HG02759 (cell line): ENCODE data around the gene ZNF607.
"Not testable (repeated sequence)": the region's sequence is repeated elsewhere in the genome, so short reads cannot be mapped to it uniquely, and the experiment has no call there.

ENCODE experiments used
- ATAC-seq: cut with Tn5 transposase; IDR thresholded peaks from one replicate; pipeline ENCODE4 v1.9.1; 2021; ENCODE audit warnings: mild to moderate bottlenecking, moderate library complexity; ENCODE audit not compliant: unreplicated experiment

The ZNF607 gene

DNA sequence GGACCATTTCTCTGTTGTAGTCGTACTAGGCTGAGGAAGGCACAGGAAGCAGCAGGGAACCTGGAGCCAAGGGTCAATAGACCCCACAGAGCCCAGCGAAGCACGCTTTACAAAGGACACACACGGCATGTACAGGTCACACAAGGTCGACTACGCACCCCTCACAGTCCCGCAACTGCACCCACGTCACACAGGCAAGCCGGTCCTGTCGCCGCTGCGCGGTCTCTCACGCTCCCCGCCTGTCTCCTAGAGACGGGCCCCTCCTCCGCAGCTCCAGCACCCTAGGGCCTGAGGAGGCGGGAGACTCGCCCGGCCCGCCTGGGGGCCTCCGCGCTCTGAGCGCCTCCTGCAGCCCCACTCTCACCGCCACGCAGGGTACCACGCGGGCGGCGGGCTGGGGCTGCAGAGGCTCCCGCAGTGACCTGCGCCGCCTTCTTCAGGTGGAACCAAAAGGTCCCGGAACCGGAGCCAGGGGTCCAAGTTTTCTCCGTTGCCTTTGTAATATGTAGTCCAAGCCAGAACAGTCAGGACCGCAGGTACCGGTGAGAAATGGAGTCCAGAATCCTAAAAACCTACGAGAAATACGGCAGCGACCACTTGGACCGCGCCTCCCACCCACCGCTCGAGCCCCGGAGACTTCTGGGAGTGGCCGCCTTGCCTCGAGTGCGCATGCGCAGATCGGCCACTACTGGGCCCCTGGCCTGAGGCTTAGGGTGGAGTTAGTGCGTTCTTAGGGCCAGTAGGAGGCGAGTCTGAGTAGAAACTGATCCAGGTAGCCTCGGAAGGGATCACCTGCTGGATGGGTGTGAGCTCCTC, at the start of gene ZNF607:
Gene ZNF607 (minus strand): TSS at position 651 of the 816 bp plus-strand sequence. CDS start 8,143 bp downstream, outside the sequence.
- peak; percentile 97 for ATAC-seq

DNA sequence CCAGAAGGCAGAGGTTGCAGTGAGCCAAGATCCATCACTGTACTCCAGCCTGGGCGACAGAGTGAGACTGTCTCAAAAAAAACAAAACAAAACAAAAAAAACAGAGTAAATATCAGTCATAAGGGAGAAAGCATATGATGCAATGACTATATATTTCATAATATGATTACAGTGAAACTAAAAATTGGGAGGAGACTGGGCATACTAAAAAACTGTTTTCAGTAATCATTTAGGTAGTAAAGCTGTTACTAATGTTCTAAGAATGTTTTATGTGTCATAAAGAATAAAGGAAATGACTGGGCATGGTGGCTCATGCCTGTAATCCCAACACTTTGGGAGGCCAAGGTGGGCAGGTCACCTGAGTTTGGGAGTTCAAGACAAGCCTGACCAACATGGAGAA, 43.9 kb upstream of the ZNF607 start:
- no peak for ATAC-seq

DNA sequence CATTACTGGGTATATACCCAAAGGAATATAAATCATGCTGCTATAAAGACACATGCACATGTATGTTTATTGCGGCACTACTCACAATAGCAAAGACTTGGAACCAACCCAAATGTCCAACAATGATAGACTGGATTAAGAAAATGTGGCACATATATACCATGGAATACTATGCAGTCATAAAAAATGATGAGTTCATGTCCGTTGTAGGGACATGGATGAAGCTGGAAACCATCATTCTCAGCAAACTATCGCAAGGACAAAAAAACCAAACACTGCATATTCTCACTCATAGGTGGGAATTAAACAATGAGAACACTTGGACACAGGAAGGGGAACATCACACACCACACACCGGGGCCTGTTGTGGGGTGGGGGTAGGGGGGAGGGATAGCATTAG, 38.1 kb upstream of the ZNF607 start:
- not testable (repeated sequence) for ATAC-seq

DNA sequence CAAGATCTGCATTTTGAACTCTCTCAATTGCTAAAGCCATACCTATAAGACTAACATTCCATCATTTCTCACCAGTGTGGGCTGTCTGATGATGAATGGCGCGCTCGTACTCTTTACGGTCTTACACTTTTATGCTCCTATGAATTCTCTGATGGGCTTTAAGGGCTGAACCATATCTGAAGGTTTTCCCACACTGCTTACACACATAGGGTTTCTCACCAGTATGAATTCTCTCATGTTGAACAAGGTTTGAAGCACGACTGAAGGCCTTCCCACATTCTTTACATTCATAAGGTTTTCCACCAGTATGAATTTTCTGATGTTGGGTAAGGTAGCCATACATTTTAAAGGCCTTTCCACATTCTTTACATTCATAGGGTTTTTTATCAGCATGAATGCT, 18.8 kb upstream of the ZNF607 start:
- ATAC-seq, result no peak

- no peak for ATAC-seq
Observed at GRCh38 chr19:37725181-37725580, 5.6 kb upstream of the ZNF607 start.

DNA sequence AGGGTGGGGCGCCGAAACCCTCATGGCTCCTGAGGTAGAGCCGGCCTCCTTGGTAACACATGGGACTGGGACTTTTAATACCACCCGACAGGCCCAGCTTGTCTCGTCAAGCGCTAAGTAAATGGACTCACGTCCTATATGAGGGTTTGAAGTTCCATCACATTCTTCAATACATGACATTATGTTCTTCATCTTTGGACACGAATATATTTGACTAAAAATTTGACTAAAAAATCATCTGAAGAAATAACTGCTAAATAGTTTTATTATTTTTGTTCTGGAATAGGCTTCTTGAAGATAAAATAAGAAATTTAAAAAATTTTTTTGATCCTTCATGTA, 335 bp upstream of the ZNF607 start:
- ATAC-seq, result no peak

GRCh38 chr19:37718304-37718703, 1.3 kb downstream of the ZNF607 start:
- no peak for ATAC-seq

DNA sequence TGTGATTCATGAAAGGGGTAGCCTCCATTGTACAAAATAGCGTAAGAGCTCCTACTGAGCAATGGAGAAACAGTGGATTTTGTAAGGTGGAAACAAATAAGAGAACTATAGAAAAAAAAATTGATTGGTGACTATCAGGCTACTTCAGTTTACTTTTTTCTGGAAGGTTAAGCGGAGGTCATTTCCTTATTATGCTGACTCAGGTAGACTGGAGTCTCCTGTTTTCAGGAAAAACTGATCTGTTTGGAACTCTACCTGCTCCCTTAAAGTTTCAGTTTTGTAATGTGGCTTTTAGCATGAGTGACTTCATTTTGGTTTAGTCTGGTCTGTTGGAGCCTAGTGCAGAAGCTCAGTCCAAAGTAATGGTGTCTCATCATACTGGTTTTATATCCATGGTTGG, 3.4 kb downstream of the ZNF607 start:
- ATAC-seq, result no peak

DNA sequence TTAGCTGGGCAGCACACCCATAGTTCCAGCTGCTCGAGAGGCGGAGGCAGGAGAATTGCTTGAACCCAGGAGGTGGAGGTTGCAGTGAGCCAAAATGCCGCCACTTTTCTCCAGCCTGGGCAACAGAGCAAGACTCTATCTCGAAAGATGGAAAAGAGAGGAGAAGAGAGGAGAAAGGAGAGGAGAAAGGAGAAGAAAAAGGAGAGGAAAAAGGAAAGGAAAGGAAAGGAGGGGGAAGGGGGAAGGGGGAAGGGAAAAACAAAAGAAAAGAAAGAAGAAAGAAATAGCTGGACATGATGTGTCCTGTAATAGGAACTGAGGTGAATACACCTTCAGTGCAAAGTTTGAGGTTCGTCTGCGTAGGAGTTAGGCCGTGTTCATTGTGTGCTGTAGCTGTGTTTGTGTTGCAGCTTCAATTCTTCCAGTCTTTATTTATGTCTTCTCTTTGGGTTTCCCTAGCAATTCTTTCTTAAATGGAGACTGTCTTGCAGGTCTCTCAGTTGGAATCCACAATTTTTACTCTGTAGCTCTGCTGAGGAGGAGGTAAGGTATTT, 13.4 kb downstream of the ZNF607 start:
- no peak for ATAC-seq

GRCh38 chr19:37699057-37699456, 20.5 kb downstream of the ZNF607 start:
- ATAC-seq, result no peak

DNA sequence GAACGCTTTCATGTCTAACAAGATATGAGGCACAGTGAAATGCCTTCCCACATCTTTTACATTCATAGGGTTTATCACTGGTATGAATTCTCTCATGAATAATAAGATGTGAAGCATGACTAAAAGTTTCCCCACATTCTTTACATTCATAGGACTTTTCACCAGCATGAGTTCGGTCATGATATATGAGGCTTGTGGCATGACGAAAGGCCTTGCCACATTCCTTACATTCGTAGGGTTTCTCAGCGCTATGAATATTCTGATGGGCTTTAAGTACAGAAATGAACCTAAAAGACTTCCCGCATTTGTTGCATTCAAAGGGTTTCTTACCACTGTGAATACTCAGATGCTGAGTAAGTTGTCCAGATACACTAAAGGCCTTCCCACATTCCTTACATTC, 21.3 kb downstream of the ZNF607 start:
- ATAC-seq, result no peak

DNA sequence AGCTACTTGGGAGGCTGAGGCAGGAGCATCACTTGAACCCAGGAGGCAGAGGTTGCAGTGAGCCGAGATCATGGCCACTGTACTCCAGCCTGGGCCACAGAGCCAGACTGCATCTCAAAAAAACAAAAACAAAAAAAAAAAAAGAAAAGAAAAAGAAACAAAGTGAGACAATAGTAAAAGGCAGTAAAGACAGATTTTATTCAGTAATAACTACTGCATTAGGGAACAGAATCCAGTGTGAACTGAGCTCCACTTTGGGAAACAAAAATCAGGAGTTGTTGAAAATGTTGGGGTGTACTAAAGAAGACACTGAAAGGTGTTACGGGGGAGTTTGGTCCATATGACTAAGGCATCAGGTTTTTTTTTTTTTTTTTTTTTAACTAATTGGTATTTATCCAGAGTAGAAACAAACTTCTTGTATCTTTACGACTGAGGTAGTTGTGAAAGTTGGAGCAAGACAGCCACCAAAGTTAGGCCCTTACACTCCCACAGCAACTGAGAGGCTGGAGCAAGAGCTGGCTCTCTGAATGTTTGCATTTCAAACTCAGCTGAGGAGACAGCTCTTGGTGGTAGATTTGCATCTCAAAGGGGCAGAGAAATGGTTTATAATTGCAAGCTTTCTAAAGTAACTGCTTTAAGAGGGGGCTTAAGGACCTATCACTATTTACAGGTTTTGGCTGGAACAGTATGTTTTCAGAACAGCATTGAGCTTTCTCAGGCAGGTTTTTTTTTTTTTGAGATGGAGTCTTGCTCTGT, 24.2 kb downstream of the ZNF607 start:
- no peak for ATAC-seq

DNA sequence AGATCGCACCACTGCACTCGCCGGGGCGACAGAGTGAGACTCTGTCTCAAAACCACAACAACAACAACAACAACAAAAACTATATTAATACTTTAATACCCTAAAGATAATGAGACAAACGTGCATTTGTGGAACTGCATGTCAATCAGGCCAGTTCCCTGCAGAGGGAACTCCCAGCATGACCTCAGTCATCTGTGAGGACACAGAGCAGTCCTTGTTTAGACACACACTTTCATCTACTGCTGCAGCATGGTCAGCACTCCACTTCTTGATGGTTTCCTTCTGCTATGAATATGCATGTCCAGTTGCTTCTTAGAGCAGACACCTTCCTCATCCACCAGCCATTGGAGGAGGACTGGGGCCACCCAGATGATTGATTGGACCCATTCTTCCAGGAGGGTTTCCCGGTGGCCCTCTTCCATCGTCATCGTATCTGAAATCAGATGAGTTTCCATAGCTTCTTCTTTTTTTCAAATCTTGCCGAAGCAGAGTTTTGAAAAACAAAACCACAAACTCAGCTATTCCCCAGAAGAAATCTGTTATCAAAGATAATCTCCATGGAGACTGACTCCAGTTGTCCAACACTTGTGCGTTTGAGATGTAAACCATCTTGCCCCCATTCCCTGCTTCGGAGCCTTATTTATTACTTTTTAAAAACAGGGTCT, 26.5 kb downstream of the ZNF607 start:
- ATAC-seq, result no peak

DNA sequence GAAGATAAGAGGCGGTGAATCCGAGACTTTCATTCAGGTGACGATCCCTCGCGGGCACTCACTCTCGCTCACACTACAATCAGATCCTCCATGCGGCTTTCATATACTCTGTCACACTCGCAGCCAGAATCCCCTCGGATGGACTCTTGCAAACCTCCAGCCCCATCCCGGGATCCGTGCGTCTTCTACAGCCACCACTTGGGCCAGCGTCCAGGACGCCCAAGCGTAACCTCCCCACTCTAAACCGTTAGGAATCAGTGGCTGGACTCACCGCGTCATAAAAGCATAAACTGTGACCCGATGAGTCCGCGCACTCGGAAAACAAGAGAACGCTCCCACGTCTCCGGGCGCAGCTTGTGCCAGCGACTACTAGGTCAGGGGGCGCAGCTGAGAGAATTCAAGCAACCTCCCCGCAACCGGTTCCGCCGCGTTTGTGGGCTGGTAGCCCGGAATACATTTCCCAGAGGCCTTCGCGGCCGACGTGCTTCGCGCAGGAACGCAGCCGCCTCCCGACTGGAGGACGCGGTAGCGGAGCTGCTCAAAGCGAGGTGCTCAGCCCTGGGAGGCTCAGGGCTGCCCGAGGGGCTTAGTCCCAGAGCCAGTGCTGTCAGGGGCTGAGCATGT, 27.6 kb downstream of the ZNF607 start:
- no peak for ATAC-seq

GRCh38 chr19:37683520-37683919, 36.0 kb downstream of the ZNF607 start:
- no peak for ATAC-seq

DNA sequence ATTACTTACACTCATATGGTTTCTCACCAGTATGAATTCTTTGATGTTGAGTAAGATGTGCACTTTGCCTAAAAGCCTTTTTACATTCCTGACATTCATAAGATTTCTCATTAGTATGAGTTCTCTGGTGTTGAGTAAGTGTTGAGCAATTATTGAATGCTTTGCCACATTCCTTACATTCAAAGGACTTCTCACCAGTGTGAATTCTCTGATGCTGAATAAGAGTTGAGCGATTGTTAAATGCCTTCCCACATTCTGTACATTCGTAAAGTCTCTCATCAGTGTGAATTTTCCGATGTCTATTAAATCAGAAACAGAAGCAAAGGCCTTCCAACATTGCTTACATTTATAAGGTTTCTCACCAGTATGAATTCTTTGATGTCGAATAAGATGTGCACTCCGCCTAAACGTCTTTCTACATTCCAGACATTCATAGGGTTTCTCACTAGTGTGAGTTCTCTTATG, 50.1 kb downstream of the ZNF607 start:
- ATAC-seq, result no peak

GRCh38 chr19:37657157-37657556, 62.4 kb downstream of the ZNF607 start:
- not testable (repeated sequence) for ATAC-seq

DNA sequence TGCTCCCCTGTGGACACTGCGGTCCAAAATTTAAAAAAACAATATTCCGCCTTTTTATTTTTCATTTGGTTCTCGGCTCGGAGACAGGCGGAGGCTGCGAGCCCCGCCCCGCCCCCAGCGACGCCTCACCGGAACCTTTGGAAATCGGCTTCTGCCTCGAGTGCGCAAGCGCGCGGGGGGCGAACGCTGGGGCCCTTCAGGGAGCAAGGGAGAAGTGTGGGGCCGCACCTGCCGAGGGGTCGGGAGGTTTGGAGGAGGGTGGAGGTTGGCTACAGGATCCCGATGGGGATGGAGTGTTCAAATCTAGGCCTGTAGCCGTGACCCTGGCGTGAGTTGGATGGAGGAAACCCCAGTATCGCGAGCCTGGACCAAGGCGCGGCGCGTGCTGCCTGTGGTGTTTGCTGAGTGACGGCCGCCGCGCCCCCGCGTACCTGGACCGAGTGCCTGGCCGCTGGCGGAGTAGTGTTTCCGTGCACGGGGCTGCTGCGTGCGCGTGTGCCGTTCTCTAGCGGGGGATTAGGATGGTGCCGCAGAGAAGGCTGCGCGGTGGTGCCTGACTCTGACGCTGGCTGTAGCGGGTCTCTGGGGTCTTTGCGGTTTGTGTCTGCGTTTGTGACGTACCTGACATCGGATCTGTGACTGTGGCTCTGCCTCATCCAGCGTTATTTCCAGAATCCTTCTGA, 63.7 kb downstream of the ZNF607 start:
- ATAC-seq, result peak; percentile 67

GRCh38 chr19:37655301-37655688, 64.3 kb downstream of the ZNF607 start, which contains the start of gene ZFP30:
Gene ZFP30, minus strand, starts transcription at chr19:37655465. Its CDS starts 7,643 bp downstream, at chr19:37647822.
- ATAC-seq, result peak; percentile 46

GRCh38 chr19:37654629-37655300, 64.8 kb downstream of the ZNF607 start:
- ATAC-seq, result peak; percentile 54
